ENCODE results near the gene PRCP.
"Not testable (repeated sequence)": the region's sequence is repeated elsewhere in the genome, so short reads cannot be mapped to it uniquely, and the experiment has no call there.

Gene PRCP

DNA sequence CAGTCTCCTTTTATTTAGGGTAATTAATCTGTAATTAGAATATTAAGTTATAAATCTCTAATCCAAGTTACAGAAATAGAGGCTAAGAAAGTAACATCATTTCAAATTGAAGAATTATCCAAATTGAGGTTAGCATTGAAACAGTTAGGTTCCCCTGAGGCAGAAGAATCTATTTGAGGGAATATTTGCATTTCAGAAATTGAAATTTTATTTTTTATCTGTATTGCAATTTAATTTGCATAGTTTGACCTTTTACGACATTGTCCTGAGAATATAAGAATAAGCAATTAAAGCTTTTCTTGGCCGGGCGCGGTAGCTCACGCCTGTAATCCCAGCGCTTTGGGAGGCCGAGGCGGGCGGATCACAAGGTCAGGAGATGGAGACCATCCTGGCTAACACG is 28.9 kb upstream of the PRCP start:
- no peaks in the 10 kb centered on the region for H3K9me3 Mint-ChIP-seq
- no peaks in the 10 kb centered on the region for H3K4me1 Mint-ChIP-seq
- TF ChIP-seq, protein P1, sequence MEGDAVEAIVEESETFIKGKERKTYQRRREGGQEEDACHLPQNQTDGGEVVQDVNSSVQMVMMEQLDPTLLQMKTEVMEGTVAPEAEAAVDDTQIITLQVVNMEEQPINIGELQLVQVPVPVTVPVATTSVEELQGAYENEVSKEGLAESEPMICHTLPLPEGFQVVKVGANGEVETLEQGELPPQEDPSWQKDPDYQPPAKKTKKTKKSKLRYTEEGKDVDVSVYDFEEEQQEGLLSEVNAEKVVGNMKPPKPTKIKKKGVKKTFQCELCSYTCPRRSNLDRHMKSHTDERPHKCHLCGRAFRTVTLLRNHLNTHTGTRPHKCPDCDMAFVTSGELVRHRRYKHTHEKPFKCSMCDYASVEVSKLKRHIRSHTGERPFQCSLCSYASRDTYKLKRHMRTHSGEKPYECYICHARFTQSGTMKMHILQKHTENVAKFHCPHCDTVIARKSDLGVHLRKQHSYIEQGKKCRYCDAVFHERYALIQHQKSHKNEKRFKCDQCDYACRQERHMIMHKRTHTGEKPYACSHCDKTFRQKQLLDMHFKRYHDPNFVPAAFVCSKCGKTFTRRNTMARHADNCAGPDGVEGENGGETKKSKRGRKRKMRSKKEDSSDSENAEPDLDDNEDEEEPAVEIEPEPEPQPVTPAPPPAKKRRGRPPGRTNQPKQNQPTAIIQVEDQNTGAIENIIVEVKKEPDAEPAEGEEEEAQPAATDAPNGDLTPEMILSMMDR (IDR thresholded peaks at IDR 0.05; ENCODE audit: unreplicated experiment in 3 of 3), result no peak
- no peaks in the 10 kb centered on the region for H3K36me3 Mint-ChIP-seq (ENCODE audit: low read depth)
- H3K27me3 Mint-ChIP-seq (ENCODE audit: low read depth), result no peaks in the 10 kb centered on the region
- no peak overlapping the region for H3K27ac Mint-ChIP-seq
- no peak overlapping the region for H3K4me3 Mint-ChIP-seq

DNA sequence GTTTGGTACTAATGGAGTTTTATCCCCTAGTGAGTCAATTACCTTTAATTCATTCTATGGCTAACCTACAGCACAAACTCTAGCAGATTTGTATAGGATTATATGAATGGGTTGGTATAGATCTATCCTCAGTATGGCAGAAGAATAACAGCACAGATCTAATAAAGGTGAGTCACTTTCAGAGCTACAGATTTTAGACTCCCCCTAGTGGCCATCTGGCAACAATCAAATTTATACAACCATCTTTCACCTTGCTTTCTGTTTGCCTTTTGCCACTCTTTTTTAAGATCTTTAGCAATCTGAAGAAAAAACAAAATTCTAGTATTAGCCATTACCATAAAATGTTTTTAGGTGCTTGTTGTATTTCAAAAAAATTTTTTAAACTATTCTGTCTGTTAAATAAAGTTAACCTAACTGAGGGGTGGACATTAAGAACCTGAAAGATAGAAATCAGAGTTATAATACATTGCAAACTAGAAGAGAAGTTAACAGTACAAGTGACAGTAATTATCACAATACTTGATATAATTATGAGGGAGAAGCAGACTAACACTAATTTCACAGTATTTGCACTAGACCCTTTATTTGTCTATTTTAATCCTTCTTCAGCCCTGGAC is 27.1 kb upstream of the PRCP start:
- TF ChIP-seq, protein P1 (IDR thresholded peaks at IDR 0.05; ENCODE audit: unreplicated experiment in 3 of 3), result peak; percentile 79 to 84 (median 80)
- H3K27ac Mint-ChIP-seq, result no peak overlapping the region
- H3K4me3 Mint-ChIP-seq, result no peak overlapping the region
- no peaks in the 10 kb centered on the region for H3K4me1 Mint-ChIP-seq
- H3K9me3 Mint-ChIP-seq, result no peaks in the 10 kb centered on the region
- H3K27me3 Mint-ChIP-seq (ENCODE audit: low read depth), result no peaks in the 10 kb centered on the region
- H3K36me3 Mint-ChIP-seq (ENCODE audit: low read depth), result no peaks in the 10 kb centered on the region

DNA sequence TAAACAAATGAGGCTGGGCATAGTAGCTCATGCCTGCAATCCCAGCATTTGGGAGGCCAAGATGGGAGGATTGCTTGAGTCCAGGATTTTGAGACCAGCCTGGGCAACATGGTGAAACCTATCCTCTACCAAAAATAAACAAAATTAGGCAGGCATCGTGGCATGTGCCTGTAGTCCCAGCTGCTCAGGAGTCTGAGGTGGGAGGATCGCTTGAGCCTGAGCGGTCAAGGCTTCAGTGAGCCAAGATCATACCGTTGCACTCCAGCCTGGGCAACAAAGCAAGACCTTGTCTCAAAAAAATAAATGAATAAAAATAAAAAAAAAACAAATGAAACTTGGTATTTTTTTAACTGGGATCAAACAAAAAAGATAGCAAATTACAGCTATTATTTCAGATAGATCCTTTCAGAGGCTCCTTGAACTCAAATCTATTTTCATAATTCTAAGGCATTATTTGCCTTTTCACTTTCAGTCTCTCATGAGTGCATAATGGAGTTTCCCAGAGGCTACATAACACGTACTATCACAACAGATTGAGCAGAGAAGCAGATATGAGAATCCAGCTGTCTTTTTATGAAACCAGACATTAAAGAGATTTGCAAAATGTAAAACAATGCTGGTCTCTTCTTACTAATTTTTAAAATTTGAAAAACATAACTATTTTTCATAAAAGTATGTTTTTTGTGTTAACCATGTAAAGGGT is 24.4 kb upstream of the PRCP start:
- Mint-ChIP-seq H3K36me3 (ENCODE audit: low read depth) (peaks cover 12% of the 10 kb centered on the region), H3K27ac (no peak overlapping the region), H3K4me1 (no peaks in the 10 kb centered on the region), H3K4me3 (no peak overlapping the region), H3K27me3 (ENCODE audit: low read depth) (no peaks in the 10 kb centered on the region), H3K9me3 (no peaks in the 10 kb centered on the region)
- TF ChIP-seq, protein P1 (IDR thresholded peaks at IDR 0.05; ENCODE audit: unreplicated experiment in 3 of 3), result no peak

DNA sequence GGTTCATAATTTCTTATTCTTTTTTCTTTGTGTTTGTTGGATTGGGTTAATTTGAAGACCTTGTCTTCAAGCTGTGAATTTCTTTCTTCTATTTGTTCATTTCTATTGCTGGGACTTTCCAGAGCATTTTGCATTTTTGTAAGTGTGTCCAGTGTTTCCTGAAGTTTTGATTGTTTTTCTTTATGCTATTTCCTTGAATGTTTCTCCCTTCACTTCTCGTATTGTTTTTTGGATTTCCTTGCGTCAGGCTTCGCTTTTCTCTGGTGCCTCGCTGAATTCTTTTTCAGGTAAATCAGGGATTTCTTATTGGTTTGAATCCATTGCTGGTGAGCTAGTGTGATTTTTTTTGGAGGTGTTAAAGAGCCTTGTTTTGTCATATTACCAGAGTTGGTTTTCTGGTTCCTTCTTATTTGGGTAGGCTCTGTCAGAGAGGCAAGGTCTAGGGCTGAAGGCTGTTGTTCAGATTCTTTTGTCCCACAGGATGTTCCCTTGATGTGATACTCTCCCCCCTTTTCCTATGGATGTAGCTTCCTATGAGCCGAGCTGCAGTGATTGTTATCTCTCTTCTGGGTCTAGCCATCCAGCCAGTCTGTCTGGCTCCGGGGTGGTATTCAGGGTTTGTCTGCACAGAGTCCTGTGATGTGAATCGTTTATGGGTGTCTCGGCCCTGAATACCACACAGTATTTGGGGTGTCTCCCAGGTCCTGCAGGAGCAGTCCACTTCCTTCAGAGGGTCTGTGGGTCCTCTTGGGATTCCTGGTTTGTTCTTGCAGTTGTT is 22.4 kb upstream of the PRCP start:
- H3K27ac Mint-ChIP-seq; H3K4me3 Mint-ChIP-seq; H3K9me3 Mint-ChIP-seq; H3K27me3 Mint-ChIP-seq (ENCODE audit: low read depth); H3K4me1 Mint-ChIP-seq: not testable (repeated sequence)
- peaks cover 27% of the 10 kb centered on the region for H3K36me3 Mint-ChIP-seq (ENCODE audit: low read depth)

DNA sequence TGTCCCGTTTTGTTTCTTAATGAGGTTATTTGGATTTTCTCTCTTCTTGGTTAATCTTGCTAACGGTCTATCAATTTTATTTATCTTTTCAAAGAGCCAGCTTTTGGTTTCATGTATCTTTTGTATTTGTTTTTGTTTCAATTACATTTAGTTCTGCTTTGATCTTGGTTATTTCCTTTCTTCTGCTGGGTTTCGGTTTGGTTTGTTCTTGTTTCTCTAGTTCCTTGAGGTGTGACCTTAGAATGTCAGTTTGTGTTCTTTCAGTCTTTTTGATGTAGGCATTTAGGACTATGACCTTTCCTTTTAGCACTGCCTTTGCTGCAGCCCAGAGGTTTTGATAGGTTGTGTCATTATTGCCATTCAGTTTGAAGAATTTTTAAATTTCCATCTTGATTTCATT is 20.0 kb upstream of the PRCP start:
- H3K36me3 Mint-ChIP-seq (ENCODE audit: low read depth), result peaks cover 32% of the 10 kb centered on the region
- not testable (repeated sequence) for H3K27me3 Mint-ChIP-seq (ENCODE audit: low read depth); H3K4me3 Mint-ChIP-seq; H3K4me1 Mint-ChIP-seq; H3K27ac Mint-ChIP-seq; H3K9me3 Mint-ChIP-seq

DNA sequence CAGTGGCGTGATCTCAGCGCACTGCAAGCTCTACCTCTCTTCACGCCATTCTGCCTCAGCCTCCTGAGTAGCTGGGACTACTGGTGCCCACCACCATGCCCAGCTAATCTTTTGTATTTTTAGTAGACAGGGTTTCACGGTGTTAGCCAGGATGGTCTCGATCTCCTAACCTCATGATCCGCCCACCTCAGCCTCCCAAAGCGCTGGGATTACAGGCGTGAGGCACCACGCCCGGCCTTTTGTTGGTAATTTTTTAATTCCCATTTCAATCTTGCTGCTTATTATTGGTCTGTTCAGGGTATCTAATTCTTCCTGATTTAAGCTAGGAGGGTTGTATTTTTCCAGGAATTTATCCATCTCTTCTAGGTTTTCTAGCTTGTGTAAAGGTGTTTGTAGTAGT is 19.6 kb upstream of the PRCP start:
- H3K4me1 Mint-ChIP-seq; H3K4me3 Mint-ChIP-seq; H3K27ac Mint-ChIP-seq; H3K9me3 Mint-ChIP-seq; H3K27me3 Mint-ChIP-seq (ENCODE audit: low read depth): not testable (repeated sequence)
- H3K36me3 Mint-ChIP-seq (ENCODE audit: low read depth), result peaks cover 32% of the 10 kb centered on the region

DNA sequence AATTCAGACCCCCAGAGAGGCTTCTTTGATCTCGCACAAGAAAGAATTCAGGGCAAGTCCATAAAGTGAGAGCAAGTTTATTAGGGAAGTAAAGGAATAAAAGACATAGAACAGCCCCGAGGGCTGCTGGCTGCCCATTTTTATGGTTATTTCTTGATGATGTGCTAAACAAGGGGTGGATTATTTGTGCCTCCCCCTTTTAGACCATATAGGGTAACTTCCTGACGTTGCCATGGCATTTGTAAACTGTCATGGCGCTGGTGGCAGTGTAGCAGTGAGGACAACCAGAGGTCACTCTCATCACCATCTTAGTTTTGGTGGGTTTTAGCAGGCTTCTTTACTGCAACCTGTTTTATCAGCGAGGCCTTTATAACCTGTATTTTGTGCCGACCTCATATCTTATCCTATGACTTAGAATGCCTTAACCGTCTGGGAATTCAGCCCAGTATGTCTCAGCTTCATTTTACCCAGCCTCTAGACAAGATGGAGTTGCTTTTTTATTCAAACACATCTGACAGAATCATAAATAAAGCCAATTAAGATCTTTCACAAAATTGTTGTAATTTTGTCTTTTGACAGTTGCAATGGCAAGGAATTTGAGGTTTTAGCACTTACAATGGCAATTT is 8.9 kb upstream of the PRCP start:
- peaks cover 10% of the 10 kb centered on the region for H3K9me3 Mint-ChIP-seq
- no peaks in the 10 kb centered on the region for H3K27me3 Mint-ChIP-seq (ENCODE audit: low read depth)
- H3K27ac Mint-ChIP-seq, result no peak overlapping the region
- peaks cover 11% of the 10 kb centered on the region for H3K4me1 Mint-ChIP-seq
- TF ChIP-seq, protein P1 (IDR thresholded peaks at IDR 0.05; ENCODE audit: unreplicated experiment in 3 of 3), result no peak
- H3K4me3 Mint-ChIP-seq, result no peak overlapping the region
- H3K36me3 Mint-ChIP-seq (ENCODE audit: low read depth), result peaks cover 18% of the 10 kb centered on the region
